ENCODE data around the gene PLAC1.

PLAC1 gene

DNA sequence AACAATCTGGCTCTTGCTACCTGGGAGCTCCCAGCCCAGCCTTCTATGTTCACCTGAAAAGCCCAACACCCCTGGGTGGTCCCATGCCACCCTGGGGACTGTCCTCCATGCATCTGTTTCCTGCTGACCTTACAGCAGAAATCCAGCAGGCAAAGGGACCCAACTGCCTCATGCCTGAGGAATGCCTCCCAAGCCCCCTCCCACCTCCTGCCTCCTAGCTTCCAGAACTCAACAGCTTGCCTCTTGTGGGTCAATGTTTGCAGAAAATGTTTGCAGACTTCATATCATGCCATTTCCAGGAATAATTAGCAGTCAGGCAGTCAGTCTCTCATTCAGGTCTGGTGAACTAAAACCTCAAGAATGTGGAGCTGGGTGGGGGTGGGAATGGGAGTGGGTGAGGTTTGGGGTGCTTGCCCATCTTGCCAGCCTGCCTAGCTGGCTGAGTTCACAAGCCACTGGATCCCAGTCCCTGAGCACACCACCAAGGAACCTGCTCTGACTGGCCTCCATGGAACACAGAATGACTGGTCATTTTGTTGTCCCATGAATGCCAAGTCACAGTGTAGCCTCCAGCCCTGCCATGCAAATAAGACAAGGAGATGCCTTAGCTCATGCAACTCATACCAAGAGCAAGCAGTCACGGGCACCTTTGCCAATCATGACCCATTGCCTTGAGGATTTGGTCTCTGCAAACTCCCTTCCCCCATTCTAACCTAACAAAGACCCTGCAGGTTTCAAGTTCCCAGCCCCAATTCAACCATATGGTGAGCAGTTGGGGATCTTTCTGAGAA is 12.1 kb upstream of the PLAC1 start:
- DNase-seq (ENCODE audit: low spot score): no peak

DNA sequence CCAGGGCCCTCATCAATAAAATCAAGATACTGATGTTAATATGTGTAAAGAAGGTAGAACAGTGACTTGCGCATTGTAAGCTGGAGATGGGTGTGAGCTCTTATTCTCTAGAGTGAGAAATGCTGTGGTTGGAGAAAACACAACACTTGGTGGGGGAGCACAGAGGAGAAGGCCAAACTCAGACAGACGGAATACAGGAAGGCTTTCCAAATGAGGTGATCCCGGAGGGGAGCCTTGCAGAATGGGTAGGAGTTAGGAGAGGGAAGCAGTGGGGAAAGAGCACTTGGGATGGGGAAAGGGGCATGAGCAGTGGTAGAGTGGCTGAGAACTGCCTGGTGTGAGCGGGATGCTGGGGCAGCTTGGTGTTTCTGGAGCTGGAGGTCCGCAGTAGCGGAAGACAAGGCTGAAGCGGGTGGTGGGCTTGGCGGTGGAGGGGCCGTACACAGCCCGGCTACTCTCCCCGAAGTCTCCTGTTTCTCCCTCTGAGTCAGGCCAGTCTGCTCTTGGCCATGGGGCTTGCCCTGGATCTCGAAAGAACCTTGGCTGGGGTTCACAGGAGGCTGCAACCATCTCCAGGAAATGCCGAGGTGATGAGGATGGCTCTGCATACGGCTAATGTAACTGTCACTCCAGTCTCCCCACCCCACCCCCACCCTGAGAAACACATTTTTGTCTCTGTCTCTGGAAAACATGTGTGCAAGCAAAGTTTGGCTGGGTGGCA is 11.3 kb upstream of the PLAC1 start:
- DNase-seq (ENCODE audit: low spot score): no peak

DNA sequence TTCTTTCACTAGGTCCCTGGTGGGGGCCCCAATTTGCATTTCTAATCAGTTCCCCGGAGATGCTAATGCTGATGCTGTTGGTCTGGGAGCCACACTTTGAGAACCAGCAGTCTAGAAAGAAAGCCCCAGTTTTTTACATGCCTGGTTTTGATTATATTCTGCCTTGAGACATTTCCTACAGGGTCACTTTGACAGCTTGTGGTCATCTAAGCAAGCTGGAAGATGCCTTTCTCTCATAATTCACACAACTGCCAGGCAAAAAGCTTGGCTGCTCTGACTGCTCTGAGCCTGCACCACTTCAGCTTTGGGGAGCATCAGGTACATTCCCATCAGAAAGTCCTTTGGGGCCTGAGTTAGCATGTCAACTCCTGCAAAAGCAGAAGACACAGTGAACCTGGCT is 5.9 kb upstream of the PLAC1 start:
- no peak for DNase-seq (ENCODE audit: low spot score)

DNA sequence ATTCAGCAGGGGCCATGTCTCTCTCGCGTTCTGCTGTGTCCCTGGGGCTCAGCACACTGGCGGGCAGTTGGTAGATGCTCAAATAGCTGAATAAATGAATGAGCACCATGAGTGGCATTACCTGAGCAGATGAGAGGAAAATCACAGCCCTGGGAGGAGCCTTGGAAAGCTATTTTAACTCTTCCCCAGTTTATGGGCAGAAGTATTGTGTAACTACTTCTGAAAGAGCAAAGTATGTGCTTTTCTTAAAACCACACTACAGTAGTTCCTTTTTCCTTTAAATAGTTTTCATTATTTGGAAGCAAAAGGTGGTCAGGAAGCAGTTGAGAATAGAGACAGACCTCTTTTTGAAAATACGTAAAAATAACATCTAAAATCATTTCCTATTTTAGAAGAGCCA is 3.0 kb upstream of the PLAC1 start:
- no peak for DNase-seq (ENCODE audit: low spot score)

DNA sequence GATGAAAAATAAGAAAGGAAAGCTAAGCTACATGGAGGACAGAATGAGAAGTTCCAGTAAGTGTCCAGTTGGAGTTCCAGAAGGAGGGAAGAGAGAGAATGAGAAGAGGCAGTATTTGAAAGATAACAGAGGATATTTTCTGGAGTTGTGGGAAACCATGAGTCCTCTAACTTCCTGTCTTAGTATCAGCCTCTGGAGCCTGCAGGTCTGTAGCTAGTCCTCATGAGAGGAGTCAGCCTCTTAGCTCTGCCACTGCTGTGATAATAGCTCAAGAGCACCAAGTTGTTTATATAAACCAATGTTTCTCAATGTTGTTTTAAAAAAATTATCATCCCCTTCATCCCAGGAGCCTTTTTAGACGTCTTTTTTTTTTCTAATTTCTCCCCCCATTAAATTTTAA is 2.4 kb upstream of the PLAC1 start:
- DNase-seq (ENCODE audit: low spot score): no peak

DNA sequence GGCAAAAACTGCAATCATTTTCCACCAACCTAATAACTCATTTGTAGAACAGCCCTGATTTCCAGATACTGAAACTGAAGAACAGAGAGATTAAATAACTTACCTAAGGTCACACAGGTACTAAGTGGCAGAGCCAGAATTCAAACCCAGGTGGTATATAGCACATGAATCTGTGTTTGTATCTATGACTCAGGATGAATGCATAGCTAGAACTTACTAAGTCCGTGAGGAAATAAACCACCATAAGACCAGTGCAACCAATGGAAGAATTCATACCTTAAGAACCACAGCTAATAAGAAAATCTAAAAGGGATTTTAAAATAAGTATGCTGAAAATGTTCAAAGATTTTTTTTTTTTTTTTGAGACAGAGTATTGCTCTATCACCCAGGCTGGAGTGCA is 1.5 kb upstream of the PLAC1 start:
- DNase-seq (ENCODE audit: low spot score): no peak

DNA sequence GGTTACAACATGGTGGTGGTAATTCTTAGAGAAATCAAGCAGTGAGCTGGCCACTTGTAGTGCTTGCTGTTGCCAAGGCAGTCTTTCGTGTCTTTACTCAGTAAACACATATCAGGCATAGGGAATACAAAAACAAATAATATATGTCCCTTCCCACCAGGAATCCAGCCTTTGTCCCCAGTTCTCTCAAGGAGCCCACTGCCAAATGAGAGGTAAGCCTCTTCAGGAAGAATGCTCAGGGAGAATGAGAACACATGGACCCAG is 421 bp upstream of the PLAC1 start:
- DNase-seq (ENCODE audit: low spot score): no peak

DNA sequence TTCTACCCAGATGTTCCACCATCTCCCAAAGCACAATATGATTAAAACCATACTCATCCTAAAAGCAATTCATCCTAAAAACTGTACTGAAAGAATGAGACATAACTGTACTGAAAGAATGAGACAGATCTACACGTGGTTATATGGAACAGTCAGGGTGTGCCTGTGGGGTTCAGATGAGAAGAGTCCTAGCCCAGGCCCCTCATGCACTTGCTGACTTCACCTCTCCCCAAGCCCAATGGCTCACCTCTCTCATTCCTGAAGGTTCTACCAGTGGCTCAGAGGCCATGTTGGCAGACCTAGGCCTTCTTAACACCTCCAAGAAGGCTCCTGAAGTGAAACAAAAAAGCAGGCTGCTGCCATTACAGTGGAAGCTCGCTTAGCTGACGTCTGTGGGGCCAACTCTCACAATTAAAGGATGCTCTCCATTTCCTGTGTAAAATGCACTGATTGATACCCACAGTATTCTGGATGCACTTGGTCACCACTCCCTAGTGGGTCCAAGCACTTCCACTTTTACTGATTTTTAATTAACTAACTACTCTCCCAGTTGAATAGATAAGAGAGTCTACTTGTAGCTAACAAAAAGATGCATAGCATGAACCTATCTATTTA is 3.8 kb downstream of the PLAC1 start:
- DNase-seq (ENCODE audit: low spot score): no peak

DNA sequence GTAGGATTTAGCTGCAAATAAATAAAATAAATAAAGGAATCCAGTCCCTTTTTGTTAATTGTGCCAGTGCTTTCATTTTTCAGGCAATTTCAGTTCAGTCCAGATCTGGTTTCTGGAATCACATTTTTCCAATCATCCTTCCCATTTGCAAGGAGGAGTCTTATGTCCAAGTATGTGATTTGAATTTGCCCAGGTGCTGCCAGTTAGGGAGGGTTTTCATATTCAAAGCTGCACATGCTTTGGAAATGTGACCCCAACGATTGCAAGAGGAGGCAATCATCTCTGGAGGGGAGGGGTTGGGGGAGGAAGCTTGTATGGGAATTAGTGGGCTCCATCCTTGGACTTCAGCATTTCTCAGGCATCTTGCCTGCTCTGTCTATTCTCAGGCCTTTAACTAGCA is 4.4 kb downstream of the PLAC1 start:
- DNase-seq (ENCODE audit: low spot score): no peak

DNA sequence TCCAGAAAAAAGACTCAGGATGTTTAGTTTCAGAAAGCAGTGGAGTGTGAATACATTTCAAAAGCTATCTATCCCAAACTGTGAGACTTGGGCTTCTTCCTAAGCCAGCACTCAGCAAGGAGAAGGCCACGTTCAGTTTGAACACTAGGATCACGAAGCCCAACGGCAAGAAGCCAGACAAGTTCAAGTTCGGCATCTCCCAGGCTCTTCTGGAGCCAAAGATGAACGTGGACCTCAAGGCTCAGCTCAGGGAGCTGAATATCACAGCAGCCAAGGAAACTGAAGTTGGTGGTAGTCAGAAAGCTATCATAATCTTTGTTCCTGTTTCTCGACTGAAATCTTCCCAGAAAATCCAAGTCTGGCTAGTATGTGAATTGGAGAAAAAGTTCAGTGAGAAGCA is 7.6 kb downstream of the PLAC1 start:
- DNase-seq (ENCODE audit: low spot score): no peak

DNA sequence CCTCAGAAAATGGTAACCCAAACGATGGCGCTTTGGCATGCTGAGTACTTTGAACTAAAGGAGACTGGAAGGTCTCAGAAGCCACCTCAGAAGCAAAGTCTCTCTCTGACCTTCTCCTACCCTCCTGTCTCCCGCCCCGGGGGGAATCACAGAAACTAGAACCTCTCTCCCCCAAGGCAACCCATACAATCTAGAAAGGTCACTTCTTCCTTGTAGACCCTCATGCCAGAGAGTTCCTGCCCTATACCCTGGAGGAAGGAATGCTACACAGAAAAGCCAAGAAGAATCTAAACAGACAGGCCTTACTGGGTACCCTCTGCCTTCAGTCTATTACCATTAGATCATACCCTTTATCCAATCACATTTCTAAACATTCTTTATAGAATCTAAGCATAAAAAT is 8.5 kb downstream of the PLAC1 start:
- DNase-seq (ENCODE audit: low spot score): no peak

DNA sequence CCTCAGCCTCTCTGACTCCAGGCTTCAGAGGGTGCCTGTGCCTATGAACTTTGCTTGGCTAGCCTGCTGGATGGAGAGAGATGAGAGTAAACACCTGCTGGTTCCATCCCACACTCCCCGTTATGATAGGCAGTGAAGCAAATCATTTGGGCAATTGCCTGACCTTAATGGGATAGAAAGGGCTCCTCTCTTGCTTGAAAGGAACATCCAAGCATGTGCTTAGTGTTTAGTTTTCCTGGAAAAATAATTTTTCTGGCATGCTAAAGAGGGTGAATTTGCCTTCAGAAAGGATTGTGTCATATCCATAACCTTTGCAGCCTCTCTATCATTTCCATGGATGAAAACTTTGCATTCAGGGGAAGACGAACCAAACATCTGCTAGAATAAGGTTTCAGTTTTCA is 10.8 kb downstream of the PLAC1 start:
- DNase-seq (ENCODE audit: low spot score): no peak

DNA sequence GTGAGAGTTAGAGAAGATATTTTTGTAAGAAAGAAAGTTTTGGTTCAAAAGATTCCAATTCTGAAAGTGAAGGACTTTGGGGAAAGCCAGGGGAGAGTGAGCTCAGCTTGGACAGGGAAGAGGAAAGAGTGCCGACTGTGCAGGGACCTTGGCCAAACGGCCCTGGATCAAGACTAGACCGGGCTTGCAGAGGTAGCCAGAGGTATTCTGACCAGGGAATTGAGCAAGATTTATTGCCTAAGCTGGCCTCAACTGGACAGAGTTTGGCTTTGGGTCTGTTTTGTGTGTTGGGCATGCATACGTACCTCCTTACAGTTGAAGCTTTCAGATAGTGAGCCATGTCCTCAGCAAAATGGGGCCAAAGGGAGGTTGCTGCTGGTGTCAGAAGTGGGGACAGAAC is 11.6 kb downstream of the PLAC1 start:
- no peak for DNase-seq (ENCODE audit: low spot score)

DNA sequence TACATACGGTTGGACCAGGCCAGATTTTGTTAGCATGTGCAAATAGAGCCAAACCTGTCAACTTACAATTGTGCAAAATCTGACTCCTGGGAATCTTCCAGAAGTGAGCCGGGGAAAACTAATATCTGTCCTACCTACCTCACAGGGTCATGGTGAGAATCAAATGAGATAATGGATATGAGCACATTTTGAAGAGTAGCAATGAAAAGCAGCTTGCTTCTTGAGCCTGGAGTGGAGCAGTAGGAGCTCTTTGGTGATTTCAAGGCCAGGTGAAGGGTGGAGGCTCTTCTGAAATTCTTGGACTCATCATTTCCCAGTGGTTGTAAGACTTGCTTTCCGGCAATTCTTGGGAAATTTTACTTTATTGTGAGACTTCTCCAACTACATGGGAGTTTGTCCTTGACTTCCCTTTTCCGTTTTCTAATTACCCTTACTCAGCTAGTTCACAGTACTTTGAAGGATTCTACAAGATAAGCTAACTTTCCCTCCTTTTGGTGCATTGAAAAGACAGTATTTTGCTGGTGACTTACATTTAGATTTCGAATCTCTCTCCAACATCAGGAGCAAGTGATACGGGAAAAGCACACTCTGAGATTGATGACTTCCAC is 12.2 kb downstream of the PLAC1 start:
- no peak for DNase-seq (ENCODE audit: low spot score)

DNA sequence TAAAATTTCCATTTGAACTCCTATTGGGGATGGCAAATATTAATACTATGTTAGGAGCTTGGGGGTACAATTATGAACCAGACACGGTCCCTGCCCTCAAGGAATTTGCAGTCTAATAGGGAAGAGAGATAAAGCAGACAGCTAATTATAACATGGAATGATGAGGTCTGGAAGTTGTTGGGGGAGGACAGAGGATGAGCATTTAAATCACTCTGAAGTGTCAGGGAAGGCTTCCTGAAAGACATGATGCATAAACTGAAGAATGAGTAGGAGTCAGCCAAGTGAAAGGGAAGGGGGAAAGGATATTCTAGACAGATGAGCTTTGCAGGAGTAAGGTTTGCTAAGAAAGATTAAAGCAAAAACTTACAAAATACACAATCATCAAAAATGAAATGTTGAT is 15.9 kb downstream of the PLAC1 start:
- no peak for DNase-seq (ENCODE audit: low spot score)

DNA sequence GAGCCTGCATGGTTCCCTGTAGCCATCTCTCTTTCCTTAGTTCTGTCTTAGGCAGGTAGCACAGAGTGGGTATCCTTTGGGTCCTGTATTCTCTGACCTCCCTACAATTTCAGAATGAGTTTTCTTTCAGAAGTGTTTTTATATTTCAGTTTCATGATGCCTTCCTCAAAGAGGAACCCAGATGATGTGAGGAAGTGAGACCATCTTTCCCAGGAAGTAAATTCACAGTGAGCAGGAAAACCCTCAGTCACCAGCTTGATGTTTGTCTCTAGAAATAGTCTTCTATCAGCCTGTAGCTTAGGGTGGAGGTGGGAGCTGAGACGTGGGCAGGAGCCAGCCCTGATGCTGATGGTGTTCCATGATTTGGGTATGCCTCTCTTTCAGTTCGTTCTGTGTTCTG is 16.9 kb downstream of the PLAC1 start:
- no peak for DNase-seq (ENCODE audit: low spot score)

DNA sequence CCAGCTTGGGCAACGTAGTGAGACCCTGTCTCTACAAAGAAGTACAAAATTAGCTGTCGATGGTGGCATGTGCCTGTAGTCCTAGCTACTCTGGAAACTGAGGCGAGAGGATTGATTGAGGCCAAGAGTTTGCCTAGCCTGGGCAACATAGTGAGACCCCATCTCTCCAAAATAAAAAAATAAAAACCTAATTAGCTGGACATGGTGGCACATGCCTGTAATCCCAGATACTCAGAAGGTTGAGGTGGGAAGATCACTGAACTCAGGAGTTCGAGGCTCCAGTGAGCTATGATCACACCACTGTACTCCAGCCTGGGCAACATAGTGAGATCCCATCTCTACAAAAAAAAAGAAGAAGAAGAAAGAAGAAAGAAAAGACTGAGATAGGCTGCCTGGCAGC is 17.4 kb downstream of the PLAC1 start:
- no peak for DNase-seq (ENCODE audit: low spot score)

DNA sequence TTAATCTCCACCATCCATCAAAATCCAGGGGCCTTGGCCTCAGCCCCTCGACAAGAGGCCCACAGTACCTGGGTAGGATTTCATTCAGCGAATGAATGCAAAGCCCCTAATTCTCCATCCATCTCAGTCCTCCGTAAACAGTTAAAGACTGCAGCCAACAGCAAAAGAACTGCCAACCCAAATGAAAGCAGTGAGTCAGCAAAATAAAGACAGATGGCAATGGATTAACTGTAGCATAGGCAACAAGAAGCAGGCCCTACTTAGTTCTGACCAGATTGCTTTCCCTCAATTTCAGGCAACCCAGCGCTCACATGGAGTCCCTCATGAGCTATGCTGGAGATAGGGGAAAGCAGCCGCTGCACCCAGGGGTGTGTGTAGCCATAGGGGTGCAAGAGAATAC is 21.4 kb downstream of the PLAC1 start:
- no peak for DNase-seq (ENCODE audit: low spot score)

DNA sequence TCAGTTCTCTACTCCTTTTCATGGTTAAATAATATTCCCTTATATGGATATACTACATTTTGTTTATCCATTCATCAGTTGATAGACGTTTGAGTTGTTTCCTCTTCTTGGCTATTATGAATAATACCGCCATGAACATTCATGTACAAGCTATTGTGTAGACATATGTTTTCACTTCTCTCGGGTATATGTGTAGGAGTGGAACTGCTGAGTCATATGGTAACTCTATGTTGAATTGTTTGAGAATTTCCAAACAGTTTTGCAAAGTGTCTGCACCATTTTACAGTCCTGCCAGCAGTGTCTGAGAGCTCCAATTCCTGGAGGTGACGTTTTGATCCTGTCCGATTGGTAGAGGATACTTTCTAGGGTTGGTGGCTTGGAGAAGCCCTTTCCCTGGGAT is 23.6 kb downstream of the PLAC1 start:
- DNase-seq (ENCODE audit: low spot score): no peak

DNA sequence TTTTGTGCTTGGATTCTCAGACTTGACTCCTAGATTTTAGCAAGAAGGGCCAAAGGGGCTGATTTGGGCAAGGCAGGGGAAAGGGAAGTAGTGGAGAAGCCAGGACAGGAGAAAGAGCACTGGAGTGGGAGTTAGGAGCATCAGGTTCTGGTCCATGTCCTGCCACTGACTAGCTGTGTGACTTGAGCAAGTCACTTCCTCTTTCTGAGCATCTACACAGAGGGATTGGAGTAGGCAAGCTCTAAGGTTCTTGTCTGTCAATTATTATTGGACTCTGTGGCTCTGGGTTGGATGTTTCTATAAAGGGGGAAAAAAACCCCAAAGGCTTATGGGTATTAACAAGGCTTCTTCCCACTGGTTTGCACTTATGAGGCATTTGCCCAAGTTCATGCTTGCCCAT is 24.4 kb downstream of the PLAC1 start:
- DNase-seq (ENCODE audit: low spot score): no peak

DNA sequence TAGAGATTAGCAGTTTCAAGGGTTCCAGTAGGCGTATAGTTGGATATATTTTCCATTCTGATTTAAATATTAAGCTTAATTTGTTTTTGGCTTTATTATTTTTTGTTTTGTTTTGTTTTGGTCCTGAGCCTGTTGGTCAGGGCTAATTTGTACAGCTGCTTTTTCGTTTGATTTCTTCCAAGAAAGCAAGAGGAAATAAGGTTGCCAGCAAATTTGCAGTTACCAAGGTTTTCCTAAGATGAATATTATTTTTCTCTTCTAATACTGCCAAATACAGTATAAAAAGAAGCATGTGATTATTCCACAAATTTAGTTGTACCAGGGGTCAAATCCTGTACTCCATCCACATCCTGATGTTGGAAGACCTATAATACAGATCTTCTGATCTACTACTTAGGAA is 24.9 kb downstream of the PLAC1 start:
- DNase-seq (ENCODE audit: low spot score): no peak

DNA sequence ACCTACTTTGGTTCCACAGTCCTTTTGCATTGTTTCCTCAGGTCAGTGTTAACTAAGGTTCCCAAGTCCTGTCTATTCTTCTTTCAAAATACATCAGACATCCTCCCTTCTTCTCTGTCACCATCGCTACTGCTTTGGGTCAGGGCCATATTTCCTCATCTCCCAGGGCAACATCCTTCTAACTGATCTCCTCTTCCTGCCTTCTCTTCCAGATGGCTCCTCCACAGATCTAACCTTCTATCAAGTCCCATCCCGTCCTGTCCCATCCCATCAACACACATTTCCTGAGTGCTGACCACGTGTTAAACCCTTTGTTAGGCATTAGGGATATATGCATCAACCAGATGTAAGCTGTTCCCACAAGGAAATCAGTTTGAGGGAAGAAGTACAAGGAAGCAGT is 25.9 kb downstream of the PLAC1 start:
- DNase-seq (ENCODE audit: low spot score): no peak

Data from putamen (tissue), 1 donor.